Measurements from ENCODE around the gene OLFM1.
A peak's percentile ranks its signal among the peaks of the same experiment; 100 is the strongest.

Gene OLFM1

DNA sequence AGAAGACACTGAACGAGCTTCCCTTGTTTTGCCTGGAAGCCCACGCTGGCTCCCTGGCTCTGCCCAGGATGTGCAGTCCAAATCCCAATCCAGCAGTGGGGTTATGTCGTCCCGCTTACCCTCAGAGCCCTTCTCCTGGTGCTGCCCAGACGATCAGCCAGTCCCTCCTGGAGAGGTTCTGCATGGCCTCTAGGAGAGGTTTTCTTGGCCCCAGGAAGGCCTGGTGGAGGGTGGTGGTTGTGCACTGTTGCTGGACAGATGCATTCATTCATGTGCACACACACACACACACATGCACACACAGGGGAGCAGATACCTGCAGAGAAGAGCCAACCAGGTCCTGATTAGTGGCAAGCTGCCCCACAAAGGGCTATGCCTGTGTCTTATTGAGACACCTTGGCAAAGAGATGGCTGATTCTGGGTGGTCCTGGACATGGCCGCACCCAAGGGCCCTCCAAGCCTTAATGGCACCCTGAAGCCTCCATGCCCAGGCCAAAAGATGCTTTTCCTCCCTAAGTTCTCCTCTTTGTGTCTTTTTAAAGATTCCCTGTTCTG is 10.5 kb upstream of the OLFM1 start:
- no peak for DNase-seq

DNA sequence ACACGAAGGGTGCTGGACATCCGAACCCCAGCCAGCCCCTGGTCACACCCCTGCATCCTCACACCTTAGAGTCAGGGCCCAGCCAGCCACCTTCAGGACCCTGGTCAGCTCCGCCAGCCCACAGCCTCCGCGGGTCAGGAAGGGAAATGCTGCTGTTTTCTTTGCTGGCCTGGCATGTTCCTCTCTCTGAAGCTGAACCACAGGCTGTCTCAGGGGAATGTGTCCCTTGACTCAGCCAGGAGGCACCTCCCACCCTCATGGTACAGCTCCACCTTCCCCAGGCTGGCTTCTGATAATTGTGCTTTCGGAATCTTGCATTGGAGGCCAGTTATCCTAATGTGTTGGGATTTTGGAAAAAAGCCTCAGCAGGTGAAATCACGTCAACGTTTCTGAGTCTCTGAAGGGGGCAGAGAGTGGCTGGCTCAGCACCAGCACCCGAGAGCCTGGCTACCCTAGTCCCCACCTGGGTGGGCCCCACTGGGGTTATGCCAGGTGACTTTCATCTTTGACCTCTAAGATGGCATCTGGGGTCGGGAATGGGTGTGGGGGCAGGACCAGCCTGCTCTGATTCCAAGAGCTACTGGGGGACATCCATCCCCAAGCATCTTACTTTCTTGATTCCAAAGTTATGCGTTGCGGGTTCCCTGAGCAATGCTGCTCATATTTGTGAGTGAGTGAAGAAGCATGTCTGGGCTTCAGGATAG is 9.8 kb upstream of the OLFM1 start:
- DNase-seq: peak; percentile 80

DNA sequence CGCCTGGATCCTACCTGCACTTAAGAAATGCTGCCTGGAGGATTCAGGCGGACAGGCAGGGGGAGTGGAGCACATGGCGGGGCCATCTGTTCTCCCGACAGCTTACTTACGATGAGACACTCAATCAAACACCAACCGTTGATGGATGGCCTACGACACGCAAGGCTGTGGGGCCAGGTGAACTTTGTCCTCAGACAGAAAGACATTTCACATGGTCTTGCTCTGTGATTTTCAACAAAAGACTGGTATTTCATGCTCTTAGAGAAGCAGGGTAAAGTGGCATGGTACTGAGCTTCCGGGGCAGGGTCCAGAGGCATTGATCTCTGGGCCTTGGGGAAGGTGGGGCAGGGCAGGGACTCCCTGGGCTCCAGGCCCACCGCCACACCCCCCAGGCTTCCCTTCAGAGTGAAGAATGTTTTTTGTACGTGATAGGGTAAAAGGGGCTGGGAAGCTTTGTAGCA is 9.1 kb upstream of the OLFM1 start:
- DNase-seq: no peak

DNA sequence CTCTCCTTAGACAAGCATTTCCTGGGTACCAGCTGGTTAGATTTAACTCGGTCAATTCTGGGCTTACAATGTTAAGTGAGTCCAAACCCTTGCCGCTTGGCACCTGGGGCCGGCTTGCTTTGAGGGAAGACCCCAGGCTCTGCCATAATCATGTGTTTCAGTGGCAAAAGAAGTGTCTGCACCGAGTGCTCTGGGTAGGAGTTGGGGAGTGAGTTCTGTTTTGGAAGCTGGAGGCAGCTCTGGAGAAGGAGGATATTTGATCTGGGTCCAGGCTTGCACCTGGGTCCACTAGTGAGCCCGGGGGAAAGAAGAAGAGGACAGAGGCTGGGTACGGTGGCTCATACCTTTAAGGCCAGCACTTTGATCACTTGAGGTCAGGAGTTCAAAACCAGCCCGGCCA is 8.4 kb upstream of the OLFM1 start:
- no peak for DNase-seq

GRCh38 chr9:135079676-135080075 is 7.8 kb upstream of the OLFM1 start:
- no peak for DNase-seq

DNA sequence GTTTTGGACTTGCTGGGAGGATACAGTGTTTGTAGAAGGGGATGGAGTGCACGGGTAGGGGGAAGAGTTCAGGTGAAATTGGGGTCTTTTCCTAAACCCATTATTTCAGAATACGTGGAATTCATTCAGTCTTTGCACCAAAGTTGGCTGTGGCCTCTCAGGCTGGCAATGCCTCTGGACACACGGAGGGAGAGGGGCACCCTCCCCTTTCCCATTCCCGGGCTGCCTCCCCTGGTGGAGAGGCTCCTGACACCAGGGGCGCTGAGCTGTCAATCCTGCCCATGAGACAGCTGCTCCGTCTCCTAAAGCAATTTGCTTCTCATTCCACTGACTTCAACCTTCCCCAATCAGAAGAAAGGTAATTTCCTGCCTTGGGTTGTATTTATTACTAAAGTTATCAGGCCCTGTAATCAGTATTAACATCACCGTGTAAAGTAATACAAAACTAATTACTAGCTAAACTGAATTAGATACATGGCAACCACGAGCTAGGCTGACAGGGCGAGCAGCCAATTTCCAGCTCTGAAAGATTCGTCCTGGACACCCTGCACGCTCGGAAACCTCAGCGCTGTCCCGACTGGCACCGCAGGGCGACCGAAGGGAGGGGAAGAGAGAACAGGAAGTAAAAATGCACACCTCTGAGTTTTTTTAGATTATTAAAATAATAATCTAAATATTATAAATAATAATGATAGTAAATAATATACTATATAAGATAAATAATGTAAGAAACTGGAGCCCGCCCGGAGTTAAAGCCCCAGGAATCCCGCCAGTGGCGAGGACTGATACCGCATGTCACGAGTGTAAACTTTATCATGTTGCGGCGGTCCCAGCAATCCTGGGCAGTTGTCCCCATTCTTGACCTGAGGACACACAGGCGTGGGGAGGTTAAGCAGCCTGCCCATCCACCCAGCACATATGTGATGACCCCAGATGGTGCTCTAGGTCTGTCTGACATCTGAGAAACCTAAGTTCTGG is 6.9 kb upstream of the OLFM1 start:
- DNase-seq: peak; percentile 60

DNA sequence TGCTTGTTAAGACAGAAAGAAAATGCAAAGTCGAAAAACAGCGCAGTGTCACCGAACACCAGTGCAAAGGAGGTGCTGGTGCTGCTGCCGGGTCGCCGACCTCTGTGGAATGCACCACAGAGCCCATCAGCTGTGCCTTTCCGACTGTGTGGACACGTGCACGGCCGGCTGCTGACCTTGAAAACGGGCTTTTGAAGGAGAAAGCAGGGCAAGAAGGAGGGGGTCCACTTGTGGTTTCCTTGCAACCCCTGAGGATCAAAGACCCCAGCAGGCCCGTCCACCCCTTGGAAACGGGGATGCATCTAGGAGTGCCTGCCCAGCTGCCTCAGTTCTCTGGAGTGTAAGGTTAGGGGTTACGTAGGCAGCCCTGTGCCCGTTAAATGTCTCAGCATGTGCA is 6.2 kb upstream of the OLFM1 start:
- no peak for DNase-seq

GRCh38 chr9:135081731-135082130 is 5.7 kb upstream of the OLFM1 start:
- DNase-seq: no peak

GRCh38 chr9:135082536-135082935 is 4.9 kb upstream of the OLFM1 start:
- DNase-seq: no peak

DNA sequence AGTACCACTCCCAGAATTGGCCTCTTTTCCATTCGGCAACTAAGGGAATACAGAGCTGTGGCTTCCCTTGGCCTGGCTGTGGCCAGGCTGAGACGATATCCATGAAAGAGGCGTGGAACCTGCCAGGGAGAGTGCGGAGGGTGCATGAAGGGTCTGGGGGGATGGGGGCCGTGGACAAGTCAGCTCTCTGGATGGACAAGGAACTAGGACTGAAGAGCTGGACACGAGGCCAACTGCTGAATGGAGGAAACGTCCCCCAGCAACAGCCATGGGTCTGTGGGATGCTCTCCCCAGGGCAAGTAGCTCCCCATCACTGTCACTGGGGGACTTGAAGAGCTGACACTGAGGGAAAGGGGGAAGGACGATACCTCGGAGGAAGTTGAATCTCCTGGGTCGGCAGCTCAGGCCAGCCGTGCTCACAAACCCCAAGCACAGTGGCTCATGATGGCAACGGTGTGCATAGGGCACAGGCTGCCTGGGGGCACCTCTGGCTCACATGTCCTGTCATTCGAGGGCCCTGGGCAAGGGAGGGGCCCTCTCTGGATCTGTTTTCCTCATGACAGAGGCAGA is 4.1 kb upstream of the OLFM1 start:
- no peak for DNase-seq

DNA sequence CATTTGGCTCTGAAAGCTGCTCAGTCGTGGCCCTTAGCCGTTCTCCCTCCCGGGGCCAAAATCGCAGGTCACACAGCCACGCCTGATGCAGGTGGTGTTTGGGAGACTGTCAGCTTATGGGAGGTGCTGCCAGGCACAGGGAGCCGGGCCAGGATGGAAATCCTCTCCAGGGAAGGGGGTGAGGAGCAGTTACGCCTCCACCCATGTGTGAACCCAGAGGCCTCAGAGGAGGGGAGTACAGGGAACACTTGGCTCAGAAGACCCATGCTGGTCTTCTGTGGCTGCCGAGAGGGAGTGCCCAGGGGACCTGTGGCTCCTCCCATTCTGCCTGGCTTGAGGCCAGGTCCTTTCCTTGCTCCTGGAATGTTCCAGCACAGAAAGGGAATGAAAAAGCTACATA is 3.6 kb upstream of the OLFM1 start:
- DNase-seq: no peak

DNA sequence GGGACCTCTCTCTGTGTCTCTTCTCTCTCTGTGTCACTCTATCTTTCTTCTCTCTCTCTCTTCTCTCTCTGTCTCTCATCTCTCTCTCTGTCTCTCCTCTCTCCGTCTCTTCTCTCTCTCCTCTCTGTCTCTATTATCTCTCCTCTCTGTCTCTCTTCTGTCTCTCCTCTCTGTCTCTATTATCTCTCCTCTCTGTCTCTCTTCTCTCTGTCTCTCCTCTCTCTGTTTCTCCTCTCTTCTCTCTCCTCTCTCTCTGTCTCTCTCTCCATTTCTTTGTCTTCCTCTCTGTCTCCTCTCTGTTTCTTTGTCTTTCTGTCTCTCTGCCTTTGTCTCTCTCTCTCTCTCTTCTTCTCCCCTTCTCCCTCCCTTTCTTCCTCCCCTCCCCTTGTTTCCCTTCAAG is 3.2 kb upstream of the OLFM1 start:
- DNase-seq: no peak

DNA sequence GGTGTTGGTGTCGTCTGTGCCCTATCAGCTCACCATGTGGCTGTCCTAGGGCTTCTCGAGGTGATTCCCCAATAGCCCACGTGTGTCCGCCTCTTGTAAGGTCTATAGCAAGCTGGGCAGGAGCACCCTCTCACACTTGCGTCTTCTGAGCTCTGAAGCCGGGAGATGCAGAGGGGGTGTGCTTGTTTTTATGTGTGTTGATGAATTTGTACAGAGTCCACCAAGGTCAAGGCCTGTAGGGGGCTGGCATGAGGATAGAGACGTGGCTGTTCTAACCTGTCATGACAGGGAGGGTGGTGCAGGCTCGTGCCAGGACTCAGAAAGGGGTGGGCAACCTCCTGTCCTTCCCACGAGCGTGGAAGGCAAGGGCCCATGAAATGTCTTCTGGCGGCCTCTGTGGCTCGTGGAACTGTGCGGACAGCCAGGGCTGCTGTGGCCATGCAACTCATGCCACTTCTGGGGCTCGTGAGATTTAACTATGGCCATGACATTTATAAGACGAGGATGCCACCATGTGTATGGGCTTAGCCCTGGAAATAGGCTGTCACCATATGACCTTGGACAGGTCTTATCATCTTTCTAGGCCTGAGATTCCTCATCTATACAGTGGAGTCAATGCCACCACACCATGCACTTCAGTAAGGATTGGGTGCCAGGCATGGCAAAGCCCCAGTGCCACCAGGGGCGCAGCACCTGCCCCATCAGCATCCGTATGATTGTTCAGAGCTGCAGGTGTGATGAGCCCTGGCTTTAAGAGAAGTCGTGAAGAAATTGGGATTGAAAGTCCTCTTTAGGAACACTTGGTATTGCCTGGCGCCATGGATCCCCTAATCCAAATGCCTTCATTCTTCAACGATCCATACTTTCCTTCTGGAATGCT is 2.3 kb upstream of the OLFM1 start:
- DNase-seq: peak; percentile 48

DNA sequence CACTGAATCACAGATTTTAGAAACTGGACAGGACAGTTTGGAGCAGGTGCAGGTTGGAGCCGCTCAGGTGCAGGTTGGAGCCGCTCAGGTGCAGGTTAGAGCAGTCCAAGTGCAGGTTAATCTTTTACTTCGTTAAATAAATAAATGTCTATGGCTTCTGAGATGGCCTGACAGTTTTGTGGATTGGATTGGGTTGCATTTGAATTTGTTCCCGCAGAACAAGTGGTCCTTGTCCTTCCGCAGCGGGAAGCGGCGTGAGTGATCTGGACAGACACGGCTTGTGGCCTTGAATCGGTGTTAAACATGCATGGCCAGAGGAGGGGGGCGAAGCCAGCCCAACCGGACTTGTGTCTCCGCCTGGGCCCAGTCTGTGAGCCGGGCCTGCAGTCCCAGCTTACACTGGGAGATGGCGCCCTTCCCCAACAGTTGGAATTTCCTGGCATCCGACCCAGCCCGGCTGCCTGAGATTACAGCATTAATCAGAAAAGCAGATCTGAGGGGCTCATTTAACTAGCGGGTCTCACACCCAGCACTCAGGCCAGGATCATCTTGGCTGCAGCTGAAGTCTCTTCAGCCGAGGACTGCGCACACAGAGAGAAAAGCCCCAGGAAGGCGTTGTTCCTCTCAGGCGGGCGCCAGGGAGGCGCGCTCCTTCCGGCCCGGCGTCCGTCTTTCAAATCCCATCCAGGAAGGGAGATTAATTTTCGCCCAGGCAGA is 1.5 kb upstream of the OLFM1 start:
- peak; percentile 75 for DNase-seq

DNA sequence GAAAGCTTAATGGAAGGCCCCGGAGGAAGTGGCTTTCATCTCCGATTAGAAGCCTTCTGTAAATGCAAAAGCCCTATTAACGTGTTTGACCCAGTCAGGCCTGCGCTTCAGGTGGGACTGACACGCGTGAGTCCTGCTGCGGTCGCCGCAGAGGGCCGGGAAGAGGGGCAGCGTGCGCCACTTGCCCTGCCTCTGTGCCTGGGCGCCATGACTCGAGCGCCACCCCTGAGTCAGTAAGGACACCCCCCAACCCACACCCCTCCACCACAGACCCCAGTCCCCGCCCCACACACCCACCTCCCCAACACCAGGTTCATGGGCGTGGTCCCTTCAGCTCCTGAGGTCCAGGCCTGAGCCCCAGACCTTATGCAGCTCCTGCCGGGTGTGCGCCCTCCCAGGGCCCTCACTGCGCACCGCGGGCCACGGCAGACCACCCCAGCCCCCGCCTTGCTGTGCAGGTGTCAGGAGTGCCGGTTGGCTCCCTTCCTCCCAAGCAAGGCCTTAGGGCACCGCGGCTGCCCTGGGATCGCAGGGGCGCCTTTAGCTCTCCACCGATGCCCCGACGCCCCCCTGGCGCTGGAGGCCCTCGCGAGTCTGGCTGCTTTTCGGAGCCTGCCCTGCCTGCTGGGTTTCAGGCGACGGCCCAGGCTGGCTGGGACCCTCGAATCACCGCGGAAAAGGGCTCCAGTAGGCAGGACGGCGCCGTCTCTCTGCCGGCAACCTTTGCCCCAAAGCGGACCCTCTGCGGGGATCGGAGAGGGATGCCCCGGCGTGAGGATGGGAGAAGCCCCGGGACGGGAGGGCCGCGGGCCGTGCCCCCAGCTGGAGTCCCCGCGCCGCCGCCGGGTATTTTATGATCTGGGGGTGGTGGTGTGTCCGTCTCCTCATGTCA is 625 bp upstream of the OLFM1 start:
- no peak for DNase-seq

- DNase-seq: no peak
Observed at GRCh38 chr9:135087899-135088347, 455 bp downstream of the OLFM1 start.

GRCh38 chr9:135088348-135088978 is 995 bp downstream of the OLFM1 start:
- no peak for DNase-seq

- DNase-seq: no peak
Observed at GRCh38 chr9:135088979-135089847, 1.7 kb downstream of the OLFM1 start.

DNA sequence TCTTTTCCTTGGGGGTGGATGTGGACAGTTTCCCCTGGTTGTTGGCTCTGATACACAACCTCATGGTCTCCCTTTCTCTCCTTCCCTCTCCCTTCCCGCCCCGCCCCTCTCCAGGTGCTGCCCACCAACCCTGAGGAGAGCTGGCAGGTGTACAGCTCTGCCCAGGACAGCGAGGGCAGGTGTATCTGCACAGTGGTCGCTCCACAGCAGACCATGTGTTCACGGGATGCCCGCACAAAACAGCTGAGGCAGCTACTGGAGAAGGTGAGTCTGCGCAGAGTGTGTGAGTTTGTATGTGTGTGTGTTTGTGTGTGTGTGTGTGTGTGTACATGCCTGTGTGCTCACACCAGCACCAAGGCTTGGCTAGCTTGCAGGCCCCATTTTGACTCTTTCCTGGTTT is 2.6 kb downstream of the OLFM1 start:
- no peak for DNase-seq

All from RPMI8226 (cell line).